Endometrial microvascular endothelial cells (primary cell): ENCODE results near the gene WDR35. TPM values are rescaled to one million over a fixed set of nuclear protein-coding genes. Genes with fewer than 3 reads are reported as not detected.
"Not testable (repeated sequence)": the region's sequence is repeated elsewhere in the genome, so short reads cannot be mapped to it uniquely, and the experiment has no call there.

Source experiments
- in situ Hi-C: cut with HindIII; loops from 2 replicates; pipeline ENCODE4 v1.10.0; 2017; ENCODE audit warnings: low sequenced_read_pairs, low pct_unique_long_range_greater_than_20kb; ENCODE audit errors: inconsistent ontology term
- total RNA-seq: library from RNA; depleted of rRNA; stranded (reverse); fragments of >200 nt; gene quantifications from one replicate; pipeline ENCODE4 v1.2.3, GENCODE V29; 2015; ENCODE audit errors: inconsistent ontology term

The WDR35 gene
- total RNA-seq, 1 donor from 2014 or later: 7.0 TPM

GRCh38 chr2:19949071-19949470 is 40.8 kb downstream of the WDR35 start:
- in situ Hi-C loops: no loop called here

- in situ Hi-C loops: no loop called here
These were observed 42.5 kb downstream of the WDR35 start for GRCh38 chr2:19947184-19947940.

- in situ Hi-C loops: no loop called here
These were observed 45.6 kb downstream of the WDR35 start for GRCh38 chr2:19944205-19944845.

- in situ Hi-C loops: no loop called here
These were observed 46.7 kb downstream of the WDR35 start for GRCh38 chr2:19943189-19943588.

- in situ Hi-C loops: no loop called here
These were observed 47.7 kb downstream of the WDR35 start for GRCh38 chr2:19942199-19942598.

- in situ Hi-C loops: no loop called here
These were observed 52.9 kb downstream of the WDR35 start for GRCh38 chr2:19937004-19937403.

- in situ Hi-C loops: no loop called here
These were observed 53.7 kb downstream of the WDR35 start for GRCh38 chr2:19936203-19936602.

GRCh38 chr2:19933351-19933981 is 56.4 kb downstream of the WDR35 start:
- in situ Hi-C loops: no loop called here

- in situ Hi-C loops: no loop called here
These were observed 57.0 kb downstream of the WDR35 start for GRCh38 chr2:19932928-19933327.

- in situ Hi-C loops: no loop called here
These were observed 60.7 kb downstream of the WDR35 start for GRCh38 chr2:19929226-19929625.

GRCh38 chr2:19927816-19928215 is 62.1 kb downstream of the WDR35 start:
- in situ Hi-C loops: not testable (repeated sequence)

- in situ Hi-C loops: not testable (repeated sequence)
These were observed 65.4 kb downstream of the WDR35 start for GRCh38 chr2:19924526-19924925.

GRCh38 chr2:19922188-19922587 is 67.7 kb downstream of the WDR35 start:
- in situ Hi-C loops: not testable (repeated sequence)

GRCh38 chr2:19916385-19916950 is 73.4 kb downstream of the WDR35 start:
- in situ Hi-C loops: no loop called here

GRCh38 chr2:19914266-19914975 is 75.5 kb downstream of the WDR35 start:
- in situ Hi-C loops: no loop called here

- in situ Hi-C loops: no loop called here
These were observed 77.9 kb downstream of the WDR35 start for GRCh38 chr2:19911808-19912509.

GRCh38 chr2:19902216-19902740 is 87.6 kb downstream of the WDR35 start:
- in situ Hi-C loops: no loop called here

- in situ Hi-C loops: no loop called here
These were observed 88.3 kb downstream of the WDR35 start, which contains the start of gene TTC32 for GRCh38 chr2:19901442-19902215. TSS of gene TTC32 (minus strand) at chr2:19901983. CDS start at chr2:19901854, 129 bp downstream.
